ENCODE results near the gene SMC4.

DNA sequence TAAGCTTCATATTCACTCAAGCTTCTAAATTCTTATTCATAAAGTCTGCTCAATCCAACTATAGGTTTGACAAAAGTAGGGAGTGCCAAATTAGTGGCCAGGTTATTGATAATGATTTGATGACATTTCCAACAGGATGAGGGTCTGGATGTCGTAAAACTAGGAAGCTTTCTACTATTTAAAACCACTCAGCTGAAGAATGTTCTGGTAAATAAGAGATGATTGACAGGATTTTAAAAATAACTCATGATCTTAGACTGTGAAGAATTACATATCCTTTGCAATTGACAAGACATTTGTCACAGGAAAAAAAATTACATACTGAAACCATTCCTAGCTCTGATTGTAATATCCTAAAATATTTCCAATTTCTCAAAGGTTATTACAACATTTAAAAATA lies 65.5 kb downstream of the SMC4 start:
- TF ChIP-seq, protein P1, sequence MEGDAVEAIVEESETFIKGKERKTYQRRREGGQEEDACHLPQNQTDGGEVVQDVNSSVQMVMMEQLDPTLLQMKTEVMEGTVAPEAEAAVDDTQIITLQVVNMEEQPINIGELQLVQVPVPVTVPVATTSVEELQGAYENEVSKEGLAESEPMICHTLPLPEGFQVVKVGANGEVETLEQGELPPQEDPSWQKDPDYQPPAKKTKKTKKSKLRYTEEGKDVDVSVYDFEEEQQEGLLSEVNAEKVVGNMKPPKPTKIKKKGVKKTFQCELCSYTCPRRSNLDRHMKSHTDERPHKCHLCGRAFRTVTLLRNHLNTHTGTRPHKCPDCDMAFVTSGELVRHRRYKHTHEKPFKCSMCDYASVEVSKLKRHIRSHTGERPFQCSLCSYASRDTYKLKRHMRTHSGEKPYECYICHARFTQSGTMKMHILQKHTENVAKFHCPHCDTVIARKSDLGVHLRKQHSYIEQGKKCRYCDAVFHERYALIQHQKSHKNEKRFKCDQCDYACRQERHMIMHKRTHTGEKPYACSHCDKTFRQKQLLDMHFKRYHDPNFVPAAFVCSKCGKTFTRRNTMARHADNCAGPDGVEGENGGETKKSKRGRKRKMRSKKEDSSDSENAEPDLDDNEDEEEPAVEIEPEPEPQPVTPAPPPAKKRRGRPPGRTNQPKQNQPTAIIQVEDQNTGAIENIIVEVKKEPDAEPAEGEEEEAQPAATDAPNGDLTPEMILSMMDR (IDR thresholded peaks at IDR 0.05): no peak
- TF ChIP-seq POLR2A (IDR thresholded peaks at IDR 0.05): no peak

Data from testis (tissue), 2 donors.